ENCODE results near the gene MRPL45.
"Not testable (repeated sequence)": the region's sequence is repeated elsewhere in the genome, so short reads cannot be mapped to it uniquely, and the experiment has no call there.

MRPL45 gene

DNA sequence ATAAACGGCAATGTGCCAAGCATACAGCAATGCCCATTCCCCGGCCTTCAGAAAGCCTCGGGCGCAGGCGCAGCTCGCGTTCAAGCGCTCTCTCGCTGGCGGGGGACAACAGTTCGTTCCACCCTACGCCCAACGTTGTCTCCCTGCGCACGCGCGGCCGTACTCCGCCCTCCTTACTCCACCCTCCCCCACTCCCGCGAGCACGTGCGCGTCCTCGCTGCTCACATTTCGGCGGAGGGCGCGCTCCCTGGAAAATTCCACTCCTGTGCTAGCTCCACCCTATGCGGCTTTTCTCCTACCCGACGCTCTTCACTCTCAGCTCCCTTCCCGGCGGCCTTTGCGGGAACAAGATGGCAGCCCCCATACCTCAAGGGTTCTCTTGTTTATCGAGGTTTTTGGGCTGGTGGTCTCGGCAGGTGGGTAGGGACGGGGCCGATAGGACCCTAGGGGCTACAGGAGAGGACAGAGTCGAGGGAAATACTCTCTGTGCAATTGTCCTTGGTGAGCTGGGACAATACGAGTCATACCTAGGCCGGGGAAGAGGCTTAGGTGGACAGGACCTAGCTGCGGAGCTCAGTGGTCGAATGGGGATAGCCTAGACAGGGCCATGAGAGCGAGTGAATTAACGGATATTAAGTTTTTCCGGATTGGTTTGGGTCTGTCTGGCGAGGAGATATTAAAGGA is at the start of gene MRPL45:
Gene MRPL45 (plus strand): TSS at position 335 of the 684 bp plus-strand sequence. CDS start 16 bp downstream, at position 351.
- peak; percentile 78 to 94 for DNase-seq

- not testable (repeated sequence) for DNase-seq
Observed at GRCh38 chr17:38253191-38253590, 43.8 kb upstream of the MRPL45 start.

DNA sequence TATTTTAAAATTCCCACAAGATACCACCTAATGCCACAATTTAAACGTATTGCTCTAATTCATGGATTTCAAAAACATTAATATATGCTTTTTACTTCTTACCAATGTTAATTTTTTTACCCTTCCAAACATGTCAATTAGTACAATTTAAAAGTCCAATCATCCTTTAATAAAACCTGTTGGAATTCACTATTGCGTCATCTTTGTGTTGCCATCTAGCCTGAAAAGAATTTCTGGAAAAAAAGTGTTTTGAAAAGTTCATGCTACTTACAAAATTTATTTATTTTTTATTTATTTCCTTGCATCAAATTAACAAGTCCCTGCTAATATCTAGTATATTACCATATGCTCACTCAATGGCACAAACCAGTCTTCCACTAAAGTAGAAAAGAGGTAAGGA is 42.6 kb upstream of the MRPL45 start:
- not testable (repeated sequence) for DNase-seq

DNA sequence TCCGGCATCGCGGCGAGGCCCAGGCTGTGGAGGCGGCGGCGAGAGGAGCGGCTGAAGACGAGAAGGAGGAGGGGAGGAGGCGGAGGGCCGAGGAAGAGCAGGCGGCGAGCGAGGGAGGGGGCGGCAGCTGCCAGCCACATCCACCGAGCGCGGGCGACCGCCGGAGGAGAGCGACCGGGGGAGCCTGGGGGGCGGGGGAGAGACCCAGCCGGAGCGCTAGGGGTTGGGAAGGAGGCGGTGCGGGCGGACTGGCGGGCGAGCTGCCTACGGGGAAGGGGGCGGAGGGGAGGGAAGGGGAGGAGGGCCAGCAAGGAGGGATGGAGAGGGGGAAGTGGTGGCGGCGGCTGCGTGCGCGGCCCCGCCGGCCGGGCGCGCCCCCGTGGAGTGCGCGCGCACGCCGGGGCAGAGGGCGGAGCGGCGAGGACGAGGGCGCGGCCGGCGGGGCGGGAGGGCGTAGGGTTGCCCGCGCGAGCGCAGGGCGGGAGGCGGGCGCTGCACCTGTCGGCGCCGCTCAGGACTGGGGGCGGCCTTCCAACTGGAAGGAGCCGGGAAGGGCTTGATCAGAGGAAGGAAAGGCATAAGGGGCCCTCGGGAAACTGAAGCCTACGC is 39.9 kb upstream of the MRPL45 start:
- peak; percentile 59 to 63 for DNase-seq

DNA sequence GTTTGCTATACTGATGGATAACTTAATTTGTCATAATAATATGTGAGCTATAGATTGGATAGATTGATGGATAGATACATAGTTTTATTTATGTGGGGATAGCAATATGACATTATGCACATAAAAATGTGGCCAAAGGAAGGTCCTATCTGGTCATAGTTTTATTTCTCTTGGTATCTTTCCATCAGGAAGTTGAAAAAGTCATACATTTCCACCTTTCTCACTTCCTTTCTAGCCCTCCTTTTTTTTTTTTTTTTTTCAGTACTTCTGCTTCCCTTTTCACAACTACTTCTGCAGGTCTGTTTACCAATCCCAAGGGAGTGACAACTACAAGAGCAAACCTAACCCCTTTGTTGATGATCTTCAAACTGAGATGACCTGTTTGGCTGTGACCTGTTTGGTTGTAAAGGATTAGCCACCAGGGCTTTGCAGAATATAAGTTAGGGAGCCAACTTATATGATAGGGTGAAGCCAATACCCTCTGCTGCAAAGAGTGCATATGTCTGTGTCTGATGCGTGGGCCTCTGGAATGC is 30.9 kb upstream of the MRPL45 start:
- DNase-seq: not testable (repeated sequence)

- not testable (repeated sequence) for DNase-seq
Observed at GRCh38 chr17:38266571-38266970, 30.4 kb upstream of the MRPL45 start.

- DNase-seq: not testable (repeated sequence)
Observed at GRCh38 chr17:38268138-38268537, 28.8 kb upstream of the MRPL45 start.

GRCh38 chr17:38269045-38269444 is 27.9 kb upstream of the MRPL45 start:
- DNase-seq: not testable (repeated sequence)

DNA sequence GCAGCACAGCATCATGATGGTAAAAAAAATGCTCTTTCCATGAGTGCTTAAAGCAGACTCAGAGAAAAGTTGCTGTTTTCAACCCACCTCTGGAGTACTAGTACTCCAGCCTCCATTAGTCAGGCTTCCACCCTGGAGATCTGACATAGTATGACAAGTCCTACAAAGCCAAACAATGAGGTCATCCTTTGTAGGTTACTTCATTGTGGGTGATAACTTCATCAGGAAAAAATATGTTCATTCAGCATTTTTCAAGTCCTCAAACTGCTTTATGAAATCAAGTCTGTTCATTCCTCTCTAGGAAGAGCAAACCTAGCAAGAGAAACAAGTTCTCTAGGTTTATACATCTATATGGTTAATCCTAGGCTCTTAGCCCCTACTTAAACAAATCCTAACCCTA is 27.4 kb upstream of the MRPL45 start:
- DNase-seq: not testable (repeated sequence)

- not testable (repeated sequence) for DNase-seq
Observed at GRCh38 chr17:38285994-38286393, 11.0 kb upstream of the MRPL45 start.

GRCh38 chr17:38286501-38287091 is 10.4 kb upstream of the MRPL45 start:
- not testable (repeated sequence) for DNase-seq

DNA sequence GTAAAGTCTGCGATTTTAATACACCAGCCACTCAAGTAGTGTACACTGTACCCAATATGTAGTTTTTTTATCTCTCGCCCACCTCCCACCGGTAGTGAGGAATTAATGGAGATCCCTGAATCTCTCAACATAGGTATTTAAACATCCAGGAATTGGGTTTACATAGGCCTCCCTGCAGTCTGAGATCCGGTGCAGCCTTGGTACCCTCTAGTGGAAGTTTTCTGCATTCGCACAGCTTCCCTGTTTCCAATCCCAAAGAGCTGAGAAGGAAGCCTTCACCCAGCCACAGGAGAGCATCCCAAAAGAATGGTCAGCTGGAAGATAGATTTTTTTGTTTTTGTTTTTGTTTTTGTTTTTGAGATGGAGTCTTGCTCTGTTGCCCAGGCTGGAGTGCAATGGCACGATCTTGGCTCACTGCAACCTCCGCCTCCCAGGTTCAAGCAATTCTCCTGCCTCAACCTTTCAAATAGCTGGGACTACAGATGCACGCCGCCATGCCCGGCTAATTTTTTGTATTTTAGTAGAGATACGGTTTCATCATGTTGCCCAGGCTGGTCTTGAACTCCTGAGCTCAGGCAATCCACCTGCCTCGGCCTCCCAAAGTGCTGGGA is 8.6 kb upstream of the MRPL45 start:
- not testable (repeated sequence) for DNase-seq

DNA sequence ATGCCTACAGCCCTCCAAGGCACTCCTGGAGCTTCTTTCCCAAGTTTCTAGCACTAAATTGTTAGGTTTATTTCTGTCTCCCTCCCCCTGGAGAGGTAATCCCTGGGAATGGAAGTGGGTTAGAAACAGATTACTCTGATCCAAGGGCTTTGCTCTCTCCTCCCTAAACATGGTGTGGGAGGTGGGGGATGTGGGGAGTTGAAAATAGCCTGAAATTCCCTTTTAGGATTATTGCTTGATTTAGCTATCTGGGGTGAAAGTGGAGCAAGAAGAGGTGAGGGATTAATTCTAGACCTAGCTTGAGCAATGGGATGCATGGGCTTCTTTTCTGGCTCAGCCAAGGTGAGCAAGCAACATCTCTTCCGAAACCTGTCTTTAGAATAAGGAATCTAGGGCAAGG is 7.2 kb upstream of the MRPL45 start:
- not testable (repeated sequence) for DNase-seq

GRCh38 chr17:38295602-38296365 is 1.2 kb upstream of the MRPL45 start:
- DNase-seq: not testable (repeated sequence)

DNA sequence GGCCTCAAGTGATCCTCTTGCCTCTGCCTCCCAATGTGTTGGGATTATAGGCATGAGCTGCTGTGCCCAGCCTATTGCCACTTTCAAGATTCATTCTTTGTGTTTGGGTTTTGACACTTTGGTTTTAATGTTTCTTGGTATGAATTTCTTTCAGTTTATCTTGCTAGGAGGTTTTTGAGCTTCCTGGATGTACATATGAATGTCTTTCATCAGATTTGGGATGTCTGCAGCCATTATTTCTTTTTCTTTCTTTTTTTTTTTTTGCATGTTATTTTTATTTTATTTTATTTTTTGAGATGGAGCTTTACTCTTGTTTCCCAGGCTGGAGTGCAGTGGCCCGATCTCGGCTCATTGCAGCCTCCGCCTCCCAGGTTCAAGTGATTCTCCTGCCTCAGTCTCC is 18.5 kb downstream of the MRPL45 start:
- no peak for DNase-seq

GRCh38 chr17:38317081-38317480 is 20.1 kb downstream of the MRPL45 start:
- DNase-seq: no peak

DNA sequence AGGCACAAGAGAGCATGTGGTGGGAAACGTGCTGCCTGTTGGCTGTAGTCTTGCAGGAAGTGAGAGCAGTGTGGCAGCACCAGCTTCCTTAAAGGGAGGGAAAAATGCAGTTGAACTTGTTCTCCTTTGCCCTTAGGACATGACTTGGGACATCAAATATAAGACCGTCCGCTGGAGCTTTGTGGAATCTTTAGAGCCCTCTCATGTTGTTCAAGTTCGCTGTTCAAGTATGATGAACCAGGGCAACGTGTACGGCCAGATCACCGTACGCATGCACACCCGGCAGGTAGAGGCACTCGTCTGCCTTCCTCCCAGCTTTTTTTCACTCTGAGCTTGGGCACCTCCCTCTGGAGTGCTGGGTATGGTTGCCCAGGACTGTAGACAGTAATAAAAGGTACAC is 23.5 kb downstream of the MRPL45 start:
- no peak for DNase-seq

DNA sequence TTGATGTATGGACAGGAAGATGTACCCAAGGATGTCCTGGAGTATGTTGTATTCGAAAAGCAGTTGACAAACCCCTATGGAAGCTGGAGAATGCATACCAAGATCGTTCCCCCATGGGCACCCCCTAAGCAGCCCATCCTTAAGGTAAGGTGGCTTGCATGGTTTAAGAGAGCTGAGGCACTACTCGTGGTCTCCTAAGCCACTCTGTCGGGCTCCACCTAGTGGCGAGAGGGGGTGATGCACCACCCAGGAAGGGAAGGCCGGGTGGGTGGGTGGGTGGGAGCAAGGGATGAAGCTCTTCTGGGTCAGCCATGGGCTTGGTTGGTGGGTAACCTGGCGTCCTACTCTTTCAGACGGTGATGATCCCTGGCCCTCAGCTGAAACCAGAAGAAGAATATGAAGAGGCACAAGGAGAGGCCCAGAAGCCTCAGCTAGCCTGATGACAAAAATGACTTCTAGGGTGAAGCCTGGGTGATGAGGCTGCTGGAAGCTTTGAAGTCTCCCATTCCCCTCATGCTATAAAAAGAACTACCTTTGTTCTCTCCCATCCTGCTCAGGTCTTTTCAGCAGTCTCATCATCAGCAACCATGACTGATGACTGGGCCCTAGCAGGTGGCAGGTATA is 25.3 kb downstream of the MRPL45 start:
- peak in 1 of 2 donors; percentile 17 for DNase-seq

DNA sequence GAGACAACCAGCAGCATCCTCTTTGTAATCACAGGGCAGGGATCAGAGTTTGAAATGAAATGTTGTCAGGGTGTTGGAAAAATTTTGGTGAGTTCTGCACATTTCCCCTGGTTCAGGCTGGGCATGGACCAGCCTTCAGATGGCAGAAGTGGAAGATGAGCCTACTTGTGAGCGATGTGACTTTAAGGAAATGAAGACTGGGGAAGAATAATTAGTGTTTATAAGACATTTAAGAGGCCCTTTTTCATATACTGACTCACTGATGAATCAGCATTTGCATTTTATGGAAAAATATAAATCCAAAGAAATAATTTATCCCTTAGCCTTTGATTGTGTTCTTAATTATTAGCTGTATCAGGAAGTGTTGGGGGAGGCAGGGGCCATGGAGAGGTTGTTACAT is 25.9 kb downstream of the MRPL45 start:
- no peak for DNase-seq

GRCh38 chr17:38324141-38324697 is 27.3 kb downstream of the MRPL45 start:
- DNase-seq: no peak

DNA sequence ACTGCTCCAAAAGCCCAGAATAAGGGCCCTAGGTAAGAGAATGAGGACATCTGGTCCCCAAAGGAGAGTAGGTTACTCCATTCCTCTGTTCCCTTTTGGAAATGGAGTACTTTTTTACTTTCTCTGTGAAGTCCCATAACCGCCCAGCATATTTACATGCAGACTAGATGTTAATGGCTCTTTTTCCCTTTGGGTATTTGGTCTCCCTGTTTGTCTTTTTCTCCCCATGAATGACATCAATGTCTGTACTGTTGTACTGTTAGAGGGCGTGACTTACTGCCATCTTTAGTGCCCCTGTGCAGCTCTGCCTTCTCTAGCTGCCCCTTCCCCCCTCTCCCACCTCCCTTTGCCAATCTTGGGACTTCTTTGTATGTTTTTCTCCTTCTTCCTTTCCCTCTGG is 27.8 kb downstream of the MRPL45 start:
- no peak for DNase-seq
